ENCODE data around the gene SET.

Gene SET

DNA sequence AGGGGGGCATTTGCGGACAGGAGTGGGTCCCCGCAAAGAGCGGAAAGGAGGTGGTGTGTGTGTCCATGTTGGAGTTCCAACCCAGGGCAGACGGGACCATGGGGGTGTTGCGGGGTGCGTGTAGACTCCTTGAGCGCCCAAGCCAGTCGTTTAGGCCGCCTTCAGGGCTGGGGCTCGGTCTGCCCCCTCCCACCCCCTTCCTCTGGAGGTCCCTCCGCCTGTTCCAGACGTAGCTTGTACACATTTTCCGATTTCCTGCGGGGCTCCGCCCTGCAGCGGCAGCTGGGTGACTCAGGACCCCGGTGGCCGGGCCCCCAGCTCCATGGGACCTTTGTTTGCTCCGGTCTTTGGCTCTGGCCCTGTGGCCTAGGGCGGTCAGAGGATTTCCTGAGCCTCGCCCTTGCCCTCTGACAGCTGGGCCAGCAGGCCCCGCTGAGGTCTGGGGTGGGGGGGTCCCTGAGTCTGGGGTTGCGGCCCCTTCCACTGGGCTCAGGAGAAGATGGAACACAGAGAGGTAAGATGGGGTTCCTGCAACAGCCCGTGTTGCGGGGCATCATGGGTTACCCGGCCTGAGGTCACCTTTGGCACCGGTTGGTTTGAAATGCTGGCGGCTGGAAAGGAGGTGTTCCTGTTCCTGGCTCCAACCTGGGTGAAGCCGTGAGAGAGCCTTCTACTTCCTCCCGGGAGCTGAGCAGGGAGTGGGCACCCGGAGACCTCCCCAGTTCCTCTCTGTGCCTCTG lies 14.8 kb downstream of the SET start:
- Histone ChIP-seq H3K27ac (peak overlapping the region; percentile 49), H3K27me3 (peaks cover 20% of the 10 kb centered on the region), H3K4me3 (ENCODE audit: low read depth in 1 of 2, low read length in 1 of 2) (peak overlapping the region; percentile 64 to 92), H3K4me1 (ENCODE audit: control insufficient read depth in 1 of 2, insufficient read depth in 1 of 2, low read depth in 1 of 2, low read length in 1 of 2) (peaks cover 11 to 20% of the 10 kb centered on the region in 2 experiments), H3K9me3 (no peaks in the 10 kb centered on the region), H3K36me3 (no peaks in the 10 kb centered on the region)
- TF ChIP-seq, protein P1, sequence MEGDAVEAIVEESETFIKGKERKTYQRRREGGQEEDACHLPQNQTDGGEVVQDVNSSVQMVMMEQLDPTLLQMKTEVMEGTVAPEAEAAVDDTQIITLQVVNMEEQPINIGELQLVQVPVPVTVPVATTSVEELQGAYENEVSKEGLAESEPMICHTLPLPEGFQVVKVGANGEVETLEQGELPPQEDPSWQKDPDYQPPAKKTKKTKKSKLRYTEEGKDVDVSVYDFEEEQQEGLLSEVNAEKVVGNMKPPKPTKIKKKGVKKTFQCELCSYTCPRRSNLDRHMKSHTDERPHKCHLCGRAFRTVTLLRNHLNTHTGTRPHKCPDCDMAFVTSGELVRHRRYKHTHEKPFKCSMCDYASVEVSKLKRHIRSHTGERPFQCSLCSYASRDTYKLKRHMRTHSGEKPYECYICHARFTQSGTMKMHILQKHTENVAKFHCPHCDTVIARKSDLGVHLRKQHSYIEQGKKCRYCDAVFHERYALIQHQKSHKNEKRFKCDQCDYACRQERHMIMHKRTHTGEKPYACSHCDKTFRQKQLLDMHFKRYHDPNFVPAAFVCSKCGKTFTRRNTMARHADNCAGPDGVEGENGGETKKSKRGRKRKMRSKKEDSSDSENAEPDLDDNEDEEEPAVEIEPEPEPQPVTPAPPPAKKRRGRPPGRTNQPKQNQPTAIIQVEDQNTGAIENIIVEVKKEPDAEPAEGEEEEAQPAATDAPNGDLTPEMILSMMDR (IDR thresholded peaks at IDR 0.05): no peak

DNA sequence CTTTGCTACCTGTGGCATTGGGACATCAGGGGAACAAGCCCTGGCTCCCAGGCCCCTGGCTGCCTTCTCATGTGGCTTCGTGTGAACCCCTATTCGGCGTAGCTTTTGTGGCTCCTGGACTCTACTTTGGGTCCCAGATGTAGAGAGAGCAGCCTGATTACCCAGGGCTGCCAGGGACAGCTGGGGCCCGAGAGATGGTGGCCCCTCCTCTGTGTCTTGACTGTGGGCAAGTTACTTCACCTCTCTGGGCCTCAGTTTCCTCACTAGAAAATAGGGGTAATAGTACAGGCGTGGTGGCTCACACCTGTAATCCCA lies 15.3 kb downstream of the SET start:
- no peaks in the 10 kb centered on the region for H3K9me3 ChIP-seq
- peaks cover 11 to 20% of the 10 kb centered on the region in 2 experiments for H3K4me1 ChIP-seq (ENCODE audit: control insufficient read depth in 1 of 2, insufficient read depth in 1 of 2, low read depth in 1 of 2, low read length in 1 of 2)
- no peaks in the 10 kb centered on the region for H3K36me3 ChIP-seq
- H3K27ac ChIP-seq: peak overlapping the region; percentile 49
- no peak overlapping the region for H3K4me3 ChIP-seq (ENCODE audit: low read depth in 1 of 2, low read length in 1 of 2)
- TF ChIP-seq, protein P1 (IDR thresholded peaks at IDR 0.05): no peak
- peaks cover 20% of the 10 kb centered on the region for H3K27me3 ChIP-seq

DNA sequence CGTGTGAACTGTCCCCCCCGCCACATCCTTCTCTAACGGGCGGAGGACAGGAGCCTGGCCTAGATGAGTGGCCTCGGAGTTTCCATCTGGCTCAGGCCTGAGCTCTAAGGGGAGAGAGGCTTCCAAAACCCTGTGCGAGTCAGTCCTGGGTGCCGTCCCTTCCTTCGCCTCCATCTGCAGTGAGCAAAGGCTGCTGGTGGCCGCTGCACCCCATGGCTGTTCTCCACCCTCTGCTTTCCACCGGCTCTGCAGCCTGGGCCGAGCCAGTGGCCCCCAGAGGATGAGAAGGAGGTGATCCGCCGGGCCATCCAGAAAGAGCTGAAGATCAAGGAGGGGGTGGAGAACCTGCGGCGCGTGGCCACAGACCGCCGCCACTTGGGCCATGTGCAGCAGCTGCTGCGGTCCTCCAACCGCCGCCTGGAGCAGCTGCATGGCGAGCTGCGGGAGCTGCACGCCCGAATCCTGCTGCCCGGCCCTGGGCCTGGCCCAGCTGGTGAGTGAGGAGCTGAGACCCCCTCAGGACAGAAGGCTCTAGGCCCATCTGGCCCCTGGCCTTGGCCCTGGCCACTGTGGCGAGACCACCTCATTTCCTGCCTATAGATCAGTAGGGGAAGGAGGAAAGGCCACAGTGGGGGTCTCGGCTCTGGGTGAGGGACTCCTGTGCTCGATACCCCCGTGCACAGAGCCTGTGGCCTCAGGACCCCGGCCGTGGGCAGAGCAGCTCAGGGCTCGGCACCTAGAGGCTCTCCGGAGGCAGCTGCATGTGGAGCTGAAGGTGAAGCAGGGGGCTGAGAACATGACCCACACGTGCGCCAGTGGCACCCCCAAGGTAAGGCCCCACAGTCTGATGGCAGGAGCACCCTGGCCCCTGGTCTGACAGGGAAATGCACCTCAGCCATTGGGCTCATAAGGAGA lies 16.3 kb downstream of the SET start:
- TF ChIP-seq, protein P1 (IDR thresholded peaks at IDR 0.05): no peak
- Histone ChIP-seq H3K27me3 (peaks cover 20% of the 10 kb centered on the region), H3K4me1 (ENCODE audit: control insufficient read depth in 1 of 2, insufficient read depth in 1 of 2, low read depth in 1 of 2, low read length in 1 of 2) (peaks cover 11 to 20% of the 10 kb centered on the region in 2 experiments), H3K36me3 (no peaks in the 10 kb centered on the region), H3K9me3 (no peaks in the 10 kb centered on the region), H3K4me3 (ENCODE audit: low read depth in 1 of 2, low read length in 1 of 2) (no peak overlapping the region), H3K27ac (no peak overlapping the region)

DNA sequence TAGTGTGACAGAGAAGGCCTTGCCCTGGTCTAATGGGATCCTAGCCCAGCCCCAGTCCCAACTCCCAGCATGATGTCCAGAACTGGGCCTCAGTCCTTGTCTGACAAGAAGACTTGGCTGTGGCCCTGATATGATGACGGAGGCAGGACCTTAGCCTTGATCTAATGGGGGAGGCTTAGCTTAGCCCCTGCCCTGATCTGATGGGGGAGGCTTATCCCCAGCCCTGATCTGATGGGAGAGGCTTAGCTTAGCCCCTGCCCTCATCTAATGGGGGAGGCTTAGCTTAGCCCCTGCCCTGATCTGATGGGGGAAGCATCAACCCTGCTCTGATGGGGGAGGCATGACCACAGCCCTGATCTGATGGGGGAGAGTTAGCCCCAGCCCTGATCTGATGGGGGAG lies 17.0 kb downstream of the SET start:
- Histone ChIP-seq H3K27me3 (peaks cover 20% of the 10 kb centered on the region), H3K4me3 (ENCODE audit: low read depth in 1 of 2, low read length in 1 of 2) (no peak overlapping the region), H3K36me3 (no peaks in the 10 kb centered on the region), H3K9me3 (no peaks in the 10 kb centered on the region), H3K4me1 (ENCODE audit: control insufficient read depth in 1 of 2, insufficient read depth in 1 of 2, low read depth in 1 of 2, low read length in 1 of 2) (peaks cover 11 to 20% of the 10 kb centered on the region in 2 experiments), H3K27ac (no peak overlapping the region)
- TF ChIP-seq, protein P1 (IDR thresholded peaks at IDR 0.05): no peak

DNA sequence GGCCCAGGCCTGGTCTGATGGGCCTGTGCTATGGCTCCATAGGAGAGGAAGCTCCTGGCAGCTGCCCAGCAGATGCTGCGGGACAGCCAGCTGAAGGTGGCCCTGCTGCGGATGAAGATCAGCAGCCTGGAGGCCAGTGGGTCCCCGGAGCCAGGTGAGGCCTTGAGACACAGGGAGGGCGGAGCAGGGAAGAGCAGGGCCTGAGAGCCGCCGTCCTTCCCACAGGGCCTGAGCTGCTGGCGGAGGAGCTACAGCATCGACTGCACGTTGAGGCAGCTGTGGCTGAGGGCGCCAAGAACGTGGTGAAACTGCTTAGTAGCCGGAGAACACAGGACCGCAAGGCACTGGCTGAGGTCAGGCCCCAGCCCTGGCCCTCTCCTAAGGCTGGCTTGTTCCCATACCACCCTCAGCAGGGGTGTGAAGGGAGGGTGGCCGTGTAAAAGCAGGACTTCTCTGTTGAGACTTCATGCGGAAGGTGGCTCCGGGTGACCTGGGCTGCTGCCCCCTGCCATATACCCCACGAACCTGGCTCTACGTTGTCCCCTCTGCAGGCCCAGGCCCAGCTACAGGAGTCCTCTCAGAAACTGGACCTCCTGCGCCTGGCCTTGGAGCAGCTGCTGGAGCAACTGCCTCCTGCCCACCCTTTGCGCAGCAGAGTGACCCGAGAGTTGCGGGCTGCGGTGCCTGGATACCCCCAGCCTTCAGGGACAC lies 17.8 kb downstream of the SET start:
- H3K27me3 ChIP-seq: peaks cover 20% of the 10 kb centered on the region
- H3K4me3 ChIP-seq (ENCODE audit: low read depth in 1 of 2, low read length in 1 of 2): no peak overlapping the region
- TF ChIP-seq, protein P1 (IDR thresholded peaks at IDR 0.05): no peak
- no peak overlapping the region for H3K27ac ChIP-seq
- H3K9me3 ChIP-seq: no peaks in the 10 kb centered on the region
- H3K4me1 ChIP-seq (ENCODE audit: control insufficient read depth in 1 of 2, insufficient read depth in 1 of 2, low read depth in 1 of 2, low read length in 1 of 2): peaks cover 11 to 20% of the 10 kb centered on the region in 2 experiments
- H3K36me3 ChIP-seq: no peaks in the 10 kb centered on the region
